ENCODE results near the gene PLIN1.

PLIN1 gene

DNA sequence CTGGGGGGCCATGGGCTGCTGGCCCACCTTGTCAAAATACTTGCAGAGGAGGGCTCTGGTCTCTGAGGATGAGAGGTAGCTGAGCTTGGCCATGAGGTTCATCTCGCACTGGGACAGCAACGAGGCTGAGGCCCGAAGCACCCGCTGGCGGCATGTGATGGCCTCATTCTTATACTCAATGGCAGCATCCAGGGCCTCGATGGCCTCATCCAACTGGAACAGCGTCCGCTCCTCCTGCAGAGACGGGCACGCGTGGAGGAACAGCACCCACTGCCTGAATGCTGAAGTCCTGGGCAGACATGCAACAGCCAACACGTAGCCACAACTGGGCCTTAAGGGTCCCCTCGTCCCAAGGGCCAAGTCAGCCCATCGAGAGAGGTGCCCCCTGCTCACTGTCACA lies 48.9 kb downstream of the PLIN1 start:
- DNase-seq (ENCODE audit: low spot score): peak; percentile 14
- in situ Hi-C loops (cut with MboI; ENCODE audit: low pct_unique_long_range_greater_than_20kb, low sequenced_read_pairs, unreplicated experiment): no loop called here
- TF ChIP-seq, protein P1, sequence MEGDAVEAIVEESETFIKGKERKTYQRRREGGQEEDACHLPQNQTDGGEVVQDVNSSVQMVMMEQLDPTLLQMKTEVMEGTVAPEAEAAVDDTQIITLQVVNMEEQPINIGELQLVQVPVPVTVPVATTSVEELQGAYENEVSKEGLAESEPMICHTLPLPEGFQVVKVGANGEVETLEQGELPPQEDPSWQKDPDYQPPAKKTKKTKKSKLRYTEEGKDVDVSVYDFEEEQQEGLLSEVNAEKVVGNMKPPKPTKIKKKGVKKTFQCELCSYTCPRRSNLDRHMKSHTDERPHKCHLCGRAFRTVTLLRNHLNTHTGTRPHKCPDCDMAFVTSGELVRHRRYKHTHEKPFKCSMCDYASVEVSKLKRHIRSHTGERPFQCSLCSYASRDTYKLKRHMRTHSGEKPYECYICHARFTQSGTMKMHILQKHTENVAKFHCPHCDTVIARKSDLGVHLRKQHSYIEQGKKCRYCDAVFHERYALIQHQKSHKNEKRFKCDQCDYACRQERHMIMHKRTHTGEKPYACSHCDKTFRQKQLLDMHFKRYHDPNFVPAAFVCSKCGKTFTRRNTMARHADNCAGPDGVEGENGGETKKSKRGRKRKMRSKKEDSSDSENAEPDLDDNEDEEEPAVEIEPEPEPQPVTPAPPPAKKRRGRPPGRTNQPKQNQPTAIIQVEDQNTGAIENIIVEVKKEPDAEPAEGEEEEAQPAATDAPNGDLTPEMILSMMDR (IDR thresholded peaks at IDR 0.05; ENCODE audit: extremely low read depth, insufficient read depth, missing control alignments): no peak

DNA sequence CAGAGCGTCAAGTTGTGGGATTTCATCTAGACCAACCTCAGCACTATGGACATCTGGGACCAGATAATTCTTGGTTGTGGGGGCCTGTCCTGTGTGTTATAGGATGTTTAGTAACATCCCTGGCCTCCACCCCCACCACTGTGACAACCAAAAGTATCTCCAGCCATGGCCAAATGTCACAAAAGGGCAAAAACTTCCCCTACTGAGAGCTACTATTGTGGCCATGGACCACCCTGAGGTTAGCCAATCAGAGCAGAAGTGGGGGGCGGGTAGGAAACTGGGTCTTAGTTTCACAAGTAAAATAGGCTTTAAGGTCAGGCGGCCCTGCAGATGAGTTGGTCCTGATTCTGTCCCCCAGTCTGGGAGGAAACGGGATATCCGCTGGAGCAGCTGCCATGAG lies 49.3 kb downstream of the PLIN1 start:
- peak; percentile 15 for DNase-seq (ENCODE audit: low spot score)
- in situ Hi-C loops (cut with MboI; ENCODE audit: low pct_unique_long_range_greater_than_20kb, low sequenced_read_pairs, unreplicated experiment): no loop called here
- TF ChIP-seq, protein P1 (IDR thresholded peaks at IDR 0.05; ENCODE audit: extremely low read depth, insufficient read depth, missing control alignments): no peak

DNA sequence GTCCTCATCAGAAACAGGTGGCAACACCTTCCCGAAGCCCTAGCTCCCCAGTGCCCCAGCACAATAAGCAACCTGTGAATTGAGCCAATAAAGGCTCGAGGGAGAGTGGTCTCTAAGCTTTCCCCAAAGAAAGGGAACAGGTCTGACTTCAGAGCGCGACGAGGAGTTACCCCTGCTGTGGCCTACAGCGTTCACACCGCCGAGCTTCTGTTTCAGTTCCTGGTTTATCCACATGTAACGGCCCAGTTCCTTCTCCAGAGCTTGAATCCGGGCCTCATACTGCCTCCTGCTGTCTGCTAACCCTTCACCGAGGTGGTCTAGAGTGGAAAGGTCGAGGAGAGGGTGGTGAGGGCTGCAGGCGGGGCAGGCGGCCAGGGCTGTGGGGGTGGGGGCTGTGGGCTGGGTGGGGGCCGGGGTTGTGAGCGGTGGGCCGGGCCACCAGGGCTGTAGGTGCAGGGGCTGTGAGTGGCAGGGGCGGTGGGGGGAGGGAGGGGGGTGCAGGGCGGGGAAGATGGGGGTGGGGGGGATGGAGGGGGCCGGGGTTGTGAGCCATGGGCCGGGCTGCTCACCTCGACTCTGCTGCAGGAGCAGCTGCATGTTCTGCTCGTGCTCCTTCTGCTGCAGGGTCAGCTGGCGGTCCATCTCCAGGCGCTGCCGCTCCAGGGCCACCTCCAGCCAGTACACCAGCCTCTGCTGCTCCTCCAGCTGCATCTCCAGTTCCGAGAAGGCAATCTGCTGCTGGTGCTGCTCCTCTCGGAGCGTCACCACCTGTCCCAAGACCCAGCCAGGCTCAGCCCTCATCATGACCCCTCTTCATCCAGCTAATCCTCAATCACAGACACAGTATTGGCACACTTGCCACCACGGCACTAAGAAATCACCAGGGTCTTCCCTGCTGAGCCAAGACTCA lies 50.1 kb downstream of the PLIN1 start:
- DNase-seq (ENCODE audit: low spot score): peak; percentile 31
- in situ Hi-C loops (cut with MboI; ENCODE audit: low pct_unique_long_range_greater_than_20kb, low sequenced_read_pairs, unreplicated experiment): no loop called here
- TF ChIP-seq, protein P1 (IDR thresholded peaks at IDR 0.05; ENCODE audit: extremely low read depth, insufficient read depth, missing control alignments): no peak

DNA sequence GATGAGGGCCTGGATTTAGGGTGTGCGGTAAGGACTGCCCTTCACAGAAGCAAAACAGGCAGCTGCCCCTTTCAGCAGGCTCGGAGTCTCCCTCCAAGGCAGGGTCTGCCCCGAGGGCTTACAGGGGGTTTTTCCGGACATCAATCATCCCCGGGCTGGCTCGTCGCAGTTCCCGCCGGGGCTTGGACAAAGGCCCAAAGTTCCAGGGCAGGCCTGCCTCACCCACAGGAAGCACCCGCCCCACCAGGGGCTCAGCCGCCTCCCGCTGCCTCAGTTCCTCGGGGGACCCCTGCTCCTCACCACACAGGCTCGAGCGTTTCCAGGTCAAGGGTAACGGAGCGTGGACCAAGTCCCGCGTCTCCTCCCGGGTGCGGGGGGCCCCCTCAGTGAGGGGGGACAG lies 50.9 kb downstream of the PLIN1 start:
- in situ Hi-C loops (cut with MboI; ENCODE audit: low pct_unique_long_range_greater_than_20kb, low sequenced_read_pairs, unreplicated experiment): no loop called here
- DNase-seq (ENCODE audit: low spot score): peak; percentile 19
- TF ChIP-seq, protein P1 (IDR thresholded peaks at IDR 0.05; ENCODE audit: extremely low read depth, insufficient read depth, missing control alignments): no peak

DNA sequence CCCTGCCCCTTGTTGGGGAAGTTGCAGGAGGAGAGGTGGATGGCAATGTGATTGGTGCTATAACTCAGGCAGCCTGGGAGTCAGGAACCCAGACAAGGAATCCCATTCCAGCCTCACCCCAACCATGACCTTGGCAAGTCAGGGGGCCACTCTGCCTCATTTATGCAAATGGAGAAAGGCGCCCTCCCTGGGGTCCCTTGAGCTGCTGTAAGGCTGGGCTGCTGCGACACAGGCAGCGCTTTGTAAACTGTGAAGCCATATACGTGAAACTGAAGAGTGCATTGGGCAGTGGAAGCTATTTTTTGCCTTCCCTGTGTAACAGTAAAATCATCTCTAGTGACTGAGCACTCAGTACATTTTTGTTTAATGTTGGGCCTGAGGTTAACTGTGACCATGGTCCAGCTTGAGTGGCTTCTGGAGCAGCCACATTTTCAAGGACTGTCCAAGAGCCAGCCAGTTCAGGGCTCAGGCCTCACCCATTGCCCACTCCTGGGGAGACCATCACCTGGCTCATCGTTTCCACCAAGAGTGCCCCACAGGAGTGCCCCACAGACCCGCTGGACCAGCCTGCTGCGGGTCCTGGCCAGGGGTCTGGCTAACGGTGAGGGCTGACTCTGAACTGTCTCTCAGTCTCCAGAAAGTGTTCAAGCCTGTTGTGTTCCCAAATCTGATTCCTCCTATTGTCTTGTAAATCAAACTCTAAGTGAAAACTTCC lies 51.8 kb downstream of the PLIN1 start:
- in situ Hi-C loops (cut with MboI; ENCODE audit: low pct_unique_long_range_greater_than_20kb, low sequenced_read_pairs, unreplicated experiment): no loop called here
- TF ChIP-seq, protein P1 (IDR thresholded peaks at IDR 0.05; ENCODE audit: extremely low read depth, insufficient read depth, missing control alignments): no peak
- peak; percentile 16 for DNase-seq (ENCODE audit: low spot score)

DNA sequence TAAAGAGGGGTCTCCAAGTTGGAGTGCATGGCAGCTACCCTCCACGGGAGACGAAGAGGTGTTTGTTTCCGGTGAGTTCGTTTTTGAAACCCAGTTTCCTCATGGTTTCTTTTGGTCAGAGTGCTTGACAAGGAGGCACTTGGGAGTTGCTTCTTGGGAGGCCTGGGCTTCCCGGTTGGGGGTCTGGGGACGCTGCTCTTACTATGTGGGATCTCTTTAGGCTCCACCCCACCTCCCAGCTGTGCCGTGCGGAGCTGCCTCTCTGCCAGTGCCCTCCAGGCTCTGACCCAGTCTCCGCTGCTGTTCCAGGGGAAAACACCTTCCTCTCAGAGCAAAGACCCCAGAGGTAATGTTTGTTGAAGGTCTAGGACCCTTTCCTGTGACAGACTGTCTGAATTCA lies 53.5 kb downstream of the PLIN1 start:
- in situ Hi-C loops (cut with MboI; ENCODE audit: low pct_unique_long_range_greater_than_20kb, low sequenced_read_pairs, unreplicated experiment): no loop called here
- no peak for DNase-seq (ENCODE audit: low spot score)
- TF ChIP-seq, protein P1 (IDR thresholded peaks at IDR 0.05; ENCODE audit: extremely low read depth, insufficient read depth, missing control alignments): no peak
